Gastrocnemius medialis (tissue), 4 donors: ENCODE data around the gene FBXO28. TPM values are rescaled to one million over a fixed set of nuclear protein-coding genes. Genes with fewer than 3 reads are reported as not detected.
"Not testable (repeated sequence)": the region's sequence is repeated elsewhere in the genome, so short reads cannot be mapped to it uniquely, and the experiment has no call there.

ENCODE experiments used
- ATAC-seq, 2 donors: fragments of 150-250 bp; one replicate each; pipeline ENCODE4 v1.9.1; 2016
- DNase-seq, 2 donors: peaks; one replicate each; pipeline ENCODE4 v3.0.0-alpha.2; 2019
- H3K27ac ChIP-seq, 4 donors: fragments of 200-600 bp; sonication (generic); 1 replicate in 1 of 4; 2 replicates in 3 of 4; pipeline ENCODE4 v1.5.1; 2016 to 2018; ENCODE audit warnings: mild to moderate bottlenecking in 2 of 4, moderate library complexity in 1 of 4
- H3K27me3 ChIP-seq, 3 donors: fragments of 200-600 bp; sonication (generic) in 2 of 3; 1 replicate in 1 of 3; 2 replicates in 2 of 3; pipeline versions ENCODE4 v1.5.1 to v1.6.0; 2016 to 2019; ENCODE audit warnings: mild to moderate bottlenecking in 1 of 3, moderate library complexity in 1 of 3
- H3K36me3 ChIP-seq, 2 donors: fragments of 200-600 bp; sonication (generic) in 1 of 2; one replicate each; pipeline ENCODE4 v1.5.1; 2017 to 2018
- H3K4me1 ChIP-seq, 2 donors: fragments of 200-600 bp; sonication (generic) in 1 of 2; one replicate each; pipeline ENCODE4 v1.5.1; 2016 to 2017; ENCODE audit warnings: mild to moderate bottlenecking in 2 of 2
- H3K4me3 ChIP-seq, 4 donors: fragments of 200-600 bp; sonication (generic) in 3 of 4; 1 replicate in 1 of 4; 2 replicates in 3 of 4; pipeline ENCODE4 v1.5.1; 2016 to 2019; ENCODE audit warnings: mild to moderate bottlenecking in 2 of 4
- H3K9me3 ChIP-seq, 3 donors: fragments of 200-600 bp; sonication (generic) in 2 of 3; 1 replicate in 1 of 3; 2 replicates in 2 of 3; pipeline ENCODE4 v1.5.1; 2016 to 2019
- POLR2A ChIP-seq, 2 donors: fragments of 450-650 bp; IDR thresholded peaks; one replicate each; pipeline ENCODE4 v1.6.1; 2017; ENCODE audit warnings: antibody characterized with exemption in 2 of 2, mild to moderate bottlenecking in 2 of 2, moderate library complexity in 2 of 2
- in situ Hi-C, 4 donors: fragments of 200-750 bp; cut with MboI; loops; one replicate each; pipeline versions ENCODE4 v1.15.0 to v1.8.0; 2017; ENCODE audit warnings: low sequenced_read_pairs in 4 of 4
- intact Hi-C: fragments of 100-400 bp; cut with DNase I; formaldehyde crosslinking; loops from one replicate; pipeline ENCODE4 v1.15.1; 2023; ENCODE audit warnings: low total_unique reads
- total RNA-seq, 4 donors: library from RNA; depleted of rRNA; stranded (reverse); fragments of >200 nt; gene quantifications; one replicate each; pipeline versions ENCODE4 v1.1.0 to v1.2.3, GENCODE V29; 2016
- TF ChIP-seq, protein P1 (sequence below), 5 experiments: fragments of 450-650 bp in 3 of 5; fragments of 200-600 bp in 2 of 5; sonication (generic) in 2 of 5; IDR thresholded peaks in 4 of 5; conservative IDR thresholded peaks in 1 of 5; 1 replicate in 4 of 5; 2 replicates in 1 of 5; pipeline ENCODE4 v1.5.1; 2016 to 2019; ENCODE audit warnings: antibody characterized with exemption in 5 of 5, mild to moderate bottlenecking in 3 of 5, moderate library complexity in 3 of 5

Gene FBXO28
- total RNA-seq, 4 donors from 2014 or later: 20.2 to 30.9 (median 27.4) TPM

DNA sequence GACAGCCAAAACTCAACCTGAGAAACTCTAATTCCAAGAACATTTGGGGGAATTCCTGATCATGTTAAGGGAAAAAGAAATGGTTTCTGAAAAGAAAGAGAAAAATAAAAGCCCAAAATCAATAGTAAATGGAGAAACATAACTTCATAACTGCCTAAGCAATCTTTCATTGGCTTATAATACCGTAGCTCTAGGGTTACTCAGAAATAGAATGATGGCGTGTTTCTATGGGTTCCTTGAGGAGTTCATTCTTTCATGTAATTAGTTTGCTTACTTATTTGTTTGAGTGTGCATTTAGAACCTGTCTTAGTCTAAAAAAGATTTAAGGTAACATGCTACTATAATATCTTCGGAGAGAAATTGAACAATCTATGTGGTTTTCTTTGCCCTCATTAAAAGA is 37.5 kb upstream of the FBXO28 start:
- TF ChIP-seq, protein P1, sequence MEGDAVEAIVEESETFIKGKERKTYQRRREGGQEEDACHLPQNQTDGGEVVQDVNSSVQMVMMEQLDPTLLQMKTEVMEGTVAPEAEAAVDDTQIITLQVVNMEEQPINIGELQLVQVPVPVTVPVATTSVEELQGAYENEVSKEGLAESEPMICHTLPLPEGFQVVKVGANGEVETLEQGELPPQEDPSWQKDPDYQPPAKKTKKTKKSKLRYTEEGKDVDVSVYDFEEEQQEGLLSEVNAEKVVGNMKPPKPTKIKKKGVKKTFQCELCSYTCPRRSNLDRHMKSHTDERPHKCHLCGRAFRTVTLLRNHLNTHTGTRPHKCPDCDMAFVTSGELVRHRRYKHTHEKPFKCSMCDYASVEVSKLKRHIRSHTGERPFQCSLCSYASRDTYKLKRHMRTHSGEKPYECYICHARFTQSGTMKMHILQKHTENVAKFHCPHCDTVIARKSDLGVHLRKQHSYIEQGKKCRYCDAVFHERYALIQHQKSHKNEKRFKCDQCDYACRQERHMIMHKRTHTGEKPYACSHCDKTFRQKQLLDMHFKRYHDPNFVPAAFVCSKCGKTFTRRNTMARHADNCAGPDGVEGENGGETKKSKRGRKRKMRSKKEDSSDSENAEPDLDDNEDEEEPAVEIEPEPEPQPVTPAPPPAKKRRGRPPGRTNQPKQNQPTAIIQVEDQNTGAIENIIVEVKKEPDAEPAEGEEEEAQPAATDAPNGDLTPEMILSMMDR (IDR thresholded peaks at IDR 0.05 in 4 of 5, conservative IDR thresholded peaks at IDR 0.05 in 1 of 5): no peak
- no peaks in the 10 kb centered on the region for H3K4me1 ChIP-seq
- H3K27me3 ChIP-seq: peaks cover 0 to 10% (median 6%) of the 10 kb centered on the region in 3 donors
- intact Hi-C loops (no loop called here), in situ Hi-C loops (no loop called here)
- ATAC-seq: no peak
- no peaks in the 10 kb centered on the region for H3K9me3 ChIP-seq
- no peak for DNase-seq
- no peak overlapping the region for H3K4me3 ChIP-seq
- no peaks in the 10 kb centered on the region for H3K36me3 ChIP-seq
- H3K27ac ChIP-seq: no peak overlapping the region

- H3K27me3 ChIP-seq, H3K4me1 ChIP-seq, ATAC-seq, H3K9me3 ChIP-seq, H3K27ac ChIP-seq, H3K4me3 ChIP-seq, H3K36me3 ChIP-seq, DNase-seq, intact Hi-C loops, in situ Hi-C loops: not testable (repeated sequence)
These were observed 34.3 kb upstream of the FBXO28 start for GRCh38 chr1:224079644-224080043.

- Histone ChIP-seq H3K36me3 (no peaks in the 10 kb centered on the region), H3K27ac (no peak overlapping the region), H3K9me3 (no peaks in the 10 kb centered on the region), H3K4me3 (no peak overlapping the region), H3K27me3 (peaks cover 0 to 3% (median 0%) of the 10 kb centered on the region in 3 donors), H3K4me1 (no peaks in the 10 kb centered on the region)
- intact Hi-C loops: no loop called here
- TF ChIP-seq, protein P1 (IDR thresholded peaks at IDR 0.05 in 4 of 5, conservative IDR thresholded peaks at IDR 0.05 in 1 of 5): no peak
- no peak for TF ChIP-seq POLR2A (IDR thresholded peaks at IDR 0.05)
- DNase-seq (no peak), ATAC-seq (no peak)
- in situ Hi-C loops: no loop called here
These were observed 33.7 kb upstream of the FBXO28 start for GRCh38 chr1:224080115-224080774.

GRCh38 chr1:224081604-224082003 is 32.3 kb upstream of the FBXO28 start:
- H3K27ac ChIP-seq: no peak overlapping the region

DNA sequence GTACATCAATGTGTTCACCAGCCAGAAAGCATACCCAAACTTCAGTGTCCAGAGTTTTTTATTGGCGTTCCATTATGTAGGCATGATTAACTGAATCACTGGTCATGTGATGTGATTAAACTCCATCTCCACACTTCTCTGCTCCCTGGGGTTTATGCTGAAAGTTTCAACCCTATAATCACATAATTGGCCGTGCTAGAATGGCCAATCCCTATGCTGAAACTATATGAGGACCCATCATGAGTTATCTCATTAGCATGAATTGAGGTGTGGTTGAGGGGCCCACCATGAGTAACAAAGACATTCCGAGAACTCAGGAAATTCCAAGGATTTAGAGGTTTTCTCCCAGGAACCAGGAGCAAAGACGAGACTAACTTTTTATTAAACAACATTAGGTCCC is 31.8 kb upstream of the FBXO28 start:
- no peak for TF ChIP-seq POLR2A (IDR thresholded peaks at IDR 0.05)
- TF ChIP-seq, protein P1 (IDR thresholded peaks at IDR 0.05 in 4 of 5, conservative IDR thresholded peaks at IDR 0.05 in 1 of 5): no peak

More at GRCh38 chr1:224081604-224082003, 32.3 kb upstream of the FBXO28 start:
- Histone ChIP-seq H3K36me3 (no peaks in the 10 kb centered on the region), H3K9me3 (no peaks in the 10 kb centered on the region), H3K4me1 (no peaks in the 10 kb centered on the region), H3K27me3 (peaks cover 0 to 3% (median 0%) of the 10 kb centered on the region in 3 donors), H3K4me3 (no peak overlapping the region)
- DNase-seq (no peak), ATAC-seq (no peak)
- in situ Hi-C loops (no loop called here), intact Hi-C loops (no loop called here)
- TF ChIP-seq, protein P1 (IDR thresholded peaks at IDR 0.05 in 4 of 5, conservative IDR thresholded peaks at IDR 0.05 in 1 of 5): no peak
- TF ChIP-seq POLR2A (IDR thresholded peaks at IDR 0.05): no peak

More for the DNA sequence above, 31.8 kb upstream of the FBXO28 start:
- Histone ChIP-seq H3K36me3 (no peaks in the 10 kb centered on the region), H3K27me3 (peaks cover 0 to 3% (median 0%) of the 10 kb centered on the region in 3 donors), H3K4me3 (no peak overlapping the region), H3K27ac (no peak overlapping the region), H3K4me1 (no peaks in the 10 kb centered on the region), H3K9me3 (no peaks in the 10 kb centered on the region)
- no peak for ATAC-seq
- intact Hi-C loops (no loop called here), in situ Hi-C loops (no loop called here)
- DNase-seq: no peak
